Brain pericyte (primary cell): ENCODE results near the gene ASIC2.

Source experiments
- DNase-seq: peaks from one replicate; pipeline ENCODE4 v3.0.0-alpha.2; 2012; ENCODE audit warnings: low read depth, low spot score

ASIC2 gene

GRCh38 chr17:33113991-33114370 is 179.1 kb downstream of the ASIC2 start:
- DNase-seq: no peak

GRCh38 chr17:33113276-33113990 is 179.7 kb downstream of the ASIC2 start:
- DNase-seq: no peak

- no peak for DNase-seq
Measured at GRCh38 chr17:33112763-33113162, 180.3 kb downstream of the ASIC2 start.

GRCh38 chr17:33109336-33110072 is 183.6 kb downstream of the ASIC2 start:
- DNase-seq: no peak

- no peak for DNase-seq
Measured at GRCh38 chr17:33106525-33107165, 186.4 kb downstream of the ASIC2 start.

GRCh38 chr17:33105911-33106310 is 187.2 kb downstream of the ASIC2 start:
- DNase-seq: no peak

GRCh38 chr17:33099906-33100305 is 193.2 kb downstream of the ASIC2 start:
- no peak for DNase-seq

GRCh38 chr17:33099252-33099651 is 193.8 kb downstream of the ASIC2 start:
- no peak for DNase-seq

- DNase-seq: no peak
Measured at GRCh38 chr17:33097411-33097810, 195.7 kb downstream of the ASIC2 start.

GRCh38 chr17:33096161-33096560 is 196.9 kb downstream of the ASIC2 start:
- no peak for DNase-seq

GRCh38 chr17:33091271-33091670 is 201.8 kb downstream of the ASIC2 start:
- DNase-seq: no peak

- no peak for DNase-seq
Measured at GRCh38 chr17:33090806-33091205, 202.3 kb downstream of the ASIC2 start.

GRCh38 chr17:33086878-33087277 is 206.2 kb downstream of the ASIC2 start:
- DNase-seq: no peak

- no peak for DNase-seq
Measured at GRCh38 chr17:33086041-33086440, 207.1 kb downstream of the ASIC2 start.

- no peak for DNase-seq
Measured at GRCh38 chr17:33085256-33085655, 207.8 kb downstream of the ASIC2 start.

GRCh38 chr17:33084755-33085154 is 208.3 kb downstream of the ASIC2 start:
- DNase-seq: no peak

GRCh38 chr17:33082529-33083173 is 210.4 kb downstream of the ASIC2 start:
- no peak for DNase-seq

- no peak for DNase-seq
Measured at GRCh38 chr17:33080091-33080490, 213.0 kb downstream of the ASIC2 start.

- DNase-seq: no peak
Measured at GRCh38 chr17:33079201-33079600, 213.9 kb downstream of the ASIC2 start.

- DNase-seq: no peak
Measured at GRCh38 chr17:33076979-33077378, 216.1 kb downstream of the ASIC2 start.

- no peak for DNase-seq
Measured at GRCh38 chr17:33073416-33073815, 219.7 kb downstream of the ASIC2 start.

- DNase-seq: no peak
Measured at GRCh38 chr17:33072421-33073161, 220.5 kb downstream of the ASIC2 start.
